ENCODE data around the gene KRTAP10-9. TPM values are rescaled to one million over a fixed set of nuclear protein-coding genes. Genes with fewer than 3 reads are reported as not detected.
A peak's percentile ranks its signal among the peaks of the same experiment; 100 is the strongest.

Gene KRTAP10-9
- total and polyA plus RNA-seq, 2 of the 8 experiments (the other 6 are each of a cell fraction or from before 2014, with no cell fraction given), result not detected

DNA sequence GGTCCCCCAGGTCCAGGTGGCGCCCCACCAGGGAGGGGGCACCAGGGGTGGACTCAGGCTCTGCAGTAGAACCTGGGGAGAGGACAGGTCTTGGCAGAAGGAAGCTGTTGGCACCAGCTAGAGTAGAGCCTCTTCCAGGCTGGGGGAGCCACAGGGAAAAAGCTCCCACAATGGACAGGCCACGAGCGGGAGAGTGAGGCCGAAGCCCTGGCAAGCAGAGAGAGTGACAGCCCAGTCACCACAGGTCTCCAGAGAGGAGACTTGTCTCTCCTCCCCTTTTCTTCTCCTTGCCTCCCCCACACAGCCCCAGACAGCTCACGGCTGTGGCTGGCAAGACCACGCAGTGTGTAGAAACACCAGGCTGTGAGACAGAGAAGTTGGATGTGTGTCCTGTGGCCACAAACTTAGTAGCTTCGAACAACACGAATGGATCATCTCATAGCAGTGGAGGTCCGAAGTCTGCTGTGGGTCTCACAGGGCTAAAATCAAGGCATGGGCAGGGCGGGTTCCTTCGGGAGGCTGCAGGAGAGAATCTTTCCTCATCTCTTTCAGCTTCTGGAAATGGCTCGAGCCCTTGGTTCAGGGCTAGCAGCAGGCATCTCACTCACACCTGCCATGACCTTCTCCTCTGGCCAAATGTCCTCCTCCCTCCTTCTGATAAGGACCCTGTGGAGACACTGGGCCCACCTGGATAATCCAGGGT, 24.2 kb downstream of the KRTAP10-9 start:
- H4K91ac ChIP-seq (replicated peaks; ENCODE audit: insufficient read length, low read length), result peak overlapping the region; percentile 39
- no peak overlapping the region for H3K14ac ChIP-seq (ENCODE audit: insufficient read length)
- POLR2A ChIA-PET (ENCODE audit: partially characterized antibody), result no interaction called here
- no peak overlapping the region for H3K18ac ChIP-seq (ENCODE audit: extremely low read depth, low read length)
- no peak overlapping the region for H3K27ac ChIP-seq (ENCODE audit: low read depth, low read length)
- no peak for DNase-seq (ENCODE audit: low read depth in 1 of 2, low spot score in 2 of 2)
- H3K9ac ChIP-seq (replicated peaks in 1 of 4; ENCODE audit: extremely low read depth in 1 of 4, low read depth in 3 of 4, low read length in 3 of 4), result no peak overlapping the region
- no peak overlapping the region for H2BK120ac ChIP-seq (replicated peaks; ENCODE audit: low read depth, low read length)
- WGBS, 2 experiments (ENCODE audit: extremely low coverage in 1 of 2, insufficient coverage in 1 of 2, insufficient read length in 1 of 2, insufficient replicate concordance in 2 of 2, low coverage in 1 of 2, low lambda C conversion rate in 2 of 2, missing lambda C conversion rate in 1 of 2), result 82% methylated on average over 12 of the region's 12 CpGs; no CpG with 5 or more reads in 1 of the 2 experiments
- no peak for FAIRE-seq
- H4K8ac ChIP-seq (ENCODE audit: extremely low read depth, insufficient read depth, low read length), result no peak overlapping the region
- H3K79me2 ChIP-seq (ENCODE audit: control insufficient read depth in 1 of 2, insufficient read depth in 2 of 2, low read length in 2 of 2), result no peaks in the 10 kb centered on the region
- H2AK5ac ChIP-seq (ENCODE audit: low read depth, low read length), result no peak overlapping the region
- CTCF ChIA-PET (ENCODE audit: partially characterized antibody), result interaction anchor here (0.6 to 1.6 kb wide), 5 partner anchors 13 to 359 kb away, joined by 3 to 4 read pairs (median 3); no protein-coding TSS in a partner anchor
- H3K79me1 ChIP-seq (ENCODE audit: low read depth, low read length), result no peaks in the 10 kb centered on the region; the same call in 1 of the 2 replicates
- H2BK5ac ChIP-seq (ENCODE audit: low read depth, low read length), result no peak overlapping the region
- H2AFZ ChIP-seq (ENCODE audit: low read length), result no peak overlapping the region
- H3K4me2 ChIP-seq (ENCODE audit: insufficient read depth in 1 of 2, low read depth in 2 of 2, low read length in 2 of 2), result no peak overlapping the region
- no peak overlapping the region for H2BK15ac ChIP-seq (ENCODE audit: low read length)
- H3K23me2 ChIP-seq (ENCODE audit: low read depth, low read length), result no peaks in the 10 kb centered on the region
- H3K27me3 ChIP-seq (replicated peaks in 1 of 4; ENCODE audit: control insufficient read depth in 3 of 4, extremely low read depth in 1 of 4, insufficient read depth in 3 of 4, low read length in 3 of 4), result peaks cover 0 to 2% (median 0%) of the 10 kb centered on the region in 4 experiments; a peak in 1 of 7 replicates
- H3K23ac ChIP-seq (ENCODE audit: insufficient read length), result no peak overlapping the region
- no peaks in the 10 kb centered on the region; a peak in 1 of 4 replicates for H3K9me3 ChIP-seq (ENCODE audit: insufficient read depth in 2 of 2, low read depth in 1 of 2, low read length in 1 of 2)
- H3K56ac ChIP-seq (replicated peaks; ENCODE audit: insufficient read length, low read depth, low read length), result no peak overlapping the region
- H3K4me1 ChIP-seq (replicated peaks in 1 of 4; ENCODE audit: control insufficient read depth in 3 of 4, insufficient read depth in 4 of 4, low read length in 3 of 4), result peaks cover 0 to 14% (median 4%) of the 10 kb centered on the region in 4 experiments; a peak in 3 of 7 replicates
- H3K4ac ChIP-seq (replicated peaks; ENCODE audit: insufficient read length, low read depth, low read length), result no peak overlapping the region
- H4K5ac ChIP-seq (ENCODE audit: insufficient read length, low read depth, low read length), result no peak overlapping the region
- H2BK12ac ChIP-seq (ENCODE audit: low read depth, low read length), result no peak overlapping the region
- no peak overlapping the region for H3K4me3 ChIP-seq (ENCODE audit: extremely low read depth in 1 of 4, insufficient read depth in 2 of 4, low read depth in 3 of 4, low read length in 4 of 4)
- H3K36me3 ChIP-seq (ENCODE audit: control insufficient read depth in 2 of 4, insufficient read depth in 4 of 4, low read length in 3 of 4), result no peaks in the 10 kb centered on the region
- H4K20me1 ChIP-seq (replicated peaks in 1 of 2; ENCODE audit: control insufficient read depth in 1 of 2, insufficient read depth in 2 of 2, low read length in 2 of 2), result no peaks in the 10 kb centered on the region
- H2BK20ac ChIP-seq (ENCODE audit: low read length), result no peak overlapping the region
- TF ChIP-seq POLR2A (IDR thresholded peaks at IDR 0.05; ENCODE audit: control extremely low read depth in 1 of 2, low read depth in 2 of 2, low read length in 2 of 2), result no peak
- no peak for TF ChIP-seq KDM4A (IDR thresholded peaks at IDR 0.05; ENCODE audit: low read depth, low read length, severe bottlenecking)
- no peak for TF ChIP-seq SIN3A (conservative IDR thresholded peaks at IDR 0.05 in 1 of 2, IDR thresholded peaks at IDR 0.05 in 1 of 2; ENCODE audit: low read depth in 1 of 2, low read length in 2 of 2)
- TF ChIP-seq, protein P1, sequence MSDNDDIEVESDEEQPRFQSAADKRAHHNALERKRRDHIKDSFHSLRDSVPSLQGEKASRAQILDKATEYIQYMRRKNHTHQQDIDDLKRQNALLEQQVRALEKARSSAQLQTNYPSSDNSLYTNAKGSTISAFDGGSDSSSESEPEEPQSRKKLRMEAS (IDR thresholded peaks at IDR 0.05), result no peak
- TF ChIP-seq EZH2 (IDR thresholded peaks at IDR 0.05; ENCODE audit: low read depth, low read length, severe bottlenecking), result no peak
- no peak for TF ChIP-seq KDM5A (IDR thresholded peaks at IDR 0.05; ENCODE audit: low read length)
- TF ChIP-seq TAF7 (optimal IDR thresholded peaks at IDR 0.05; ENCODE audit: borderline replicate concordance, low read depth, low read length), result no peak
- TF ChIP-seq CBX5 (IDR thresholded peaks at IDR 0.05; ENCODE audit: low read depth, low read length), result no peak
- TF ChIP-seq GTF2F1 (IDR thresholded peaks at IDR 0.05; ENCODE audit: borderline replicate concordance, low read depth, low read length), result no peak
- TF ChIP-seq NRF1 (IDR thresholded peaks at IDR 0.05; ENCODE audit: low read depth, low read length), result no peak
- no peak for TF ChIP-seq NANOG (IDR thresholded peaks at IDR 0.05; ENCODE audit: insufficient read depth, low read depth, low read length, poor library complexity, severe bottlenecking)
- no peak for TF ChIP-seq TEAD4 (IDR thresholded peaks at IDR 0.05; ENCODE audit: low read depth, low read length)
- TF ChIP-seq BCL11A (IDR thresholded peaks at IDR 0.05; ENCODE audit: low read depth in 2 of 2, low read length in 2 of 2), result no peak

All from H1 (cell line).